Lower leg skin (tissue), 4 donors: ENCODE measurements around the gene TMLHE. TPM values are rescaled to one million over a fixed set of nuclear protein-coding genes. Genes with fewer than 3 reads are reported as not detected.

Experiments
- DNase-seq, 2 donors: peaks; one replicate each; pipeline ENCODE4 v3.0.0-alpha.2; 2019; ENCODE audit warnings: low spot score in 2 of 2
- H3K4me3 ChIP-seq: fragments of 200-600 bp; sonication (generic); 2 replicates; pipeline ENCODE4 v1.5.1; 2017; ENCODE audit warnings: mild to moderate bottlenecking, low read depth; ENCODE audit not compliant: poor library complexity, severe bottlenecking
- POLR2A ChIP-seq, 2 donors: fragments of 450-650 bp; IDR thresholded peaks; one replicate each; pipeline ENCODE4 v1.6.1; 2016 to 2017; ENCODE audit warnings: antibody characterized with exemption in 2 of 2, mild to moderate bottlenecking in 1 of 2, moderate library complexity in 1 of 2
- intact Hi-C: fragments of 100-400 bp; cut with DNase I; formaldehyde crosslinking; loops from one replicate; pipeline ENCODE4 v1.15.0; 2023; ENCODE audit warnings: low total_unique reads
- microRNA-seq, 2 donors: library from miRNA; unstranded; fragments of <30 nt; microRNA quantifications; one replicate each; pipeline ENCODE4, GENCODE V29; 2016; ENCODE audit warnings: borderline replicate concordance in 2 of 2, borderline number of aligned reads in 1 of 2
- total RNA-seq, 4 donors: library from RNA; depleted of rRNA; stranded (reverse); fragments of >200 nt; gene quantifications; one replicate each; pipeline ENCODE4 v1.1.0, GENCODE V29; 2016
- TF ChIP-seq, protein P1 (sequence below), 3 donors: fragments of 450-650 bp; IDR thresholded peaks; one replicate each; pipeline ENCODE4 v1.5.1; 2016; ENCODE audit warnings: antibody characterized with exemption in 3 of 3, mild to moderate bottlenecking in 3 of 3, moderate library complexity in 2 of 3

The TMLHE gene
- total RNA-seq, 4 donors from 2014 or later = 6.9 to 14.9 (median 9.2) TPM

DNA sequence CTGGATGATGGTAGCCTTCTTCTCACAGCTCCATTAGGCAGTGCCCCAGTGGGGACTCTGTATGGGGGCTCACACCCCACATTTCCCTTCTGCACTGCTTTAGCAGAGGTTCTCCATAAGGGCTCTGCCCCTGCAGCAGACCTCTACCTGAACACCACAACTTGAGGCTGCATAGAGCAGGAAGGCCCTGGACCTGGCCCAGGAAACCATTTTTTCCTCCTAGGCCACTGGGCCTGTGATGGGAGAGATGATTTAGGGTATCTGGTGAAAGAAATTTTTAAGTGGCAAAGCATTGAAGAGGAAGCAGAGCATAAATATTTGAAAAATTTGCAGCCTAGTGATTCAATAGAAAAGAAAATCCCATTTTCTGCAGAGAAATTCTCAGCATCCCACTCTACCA lies 171.7 kb downstream of the TMLHE start:
- DNase-seq = peak in 1 of 2 donors; percentile 15
- TF ChIP-seq, protein P1, sequence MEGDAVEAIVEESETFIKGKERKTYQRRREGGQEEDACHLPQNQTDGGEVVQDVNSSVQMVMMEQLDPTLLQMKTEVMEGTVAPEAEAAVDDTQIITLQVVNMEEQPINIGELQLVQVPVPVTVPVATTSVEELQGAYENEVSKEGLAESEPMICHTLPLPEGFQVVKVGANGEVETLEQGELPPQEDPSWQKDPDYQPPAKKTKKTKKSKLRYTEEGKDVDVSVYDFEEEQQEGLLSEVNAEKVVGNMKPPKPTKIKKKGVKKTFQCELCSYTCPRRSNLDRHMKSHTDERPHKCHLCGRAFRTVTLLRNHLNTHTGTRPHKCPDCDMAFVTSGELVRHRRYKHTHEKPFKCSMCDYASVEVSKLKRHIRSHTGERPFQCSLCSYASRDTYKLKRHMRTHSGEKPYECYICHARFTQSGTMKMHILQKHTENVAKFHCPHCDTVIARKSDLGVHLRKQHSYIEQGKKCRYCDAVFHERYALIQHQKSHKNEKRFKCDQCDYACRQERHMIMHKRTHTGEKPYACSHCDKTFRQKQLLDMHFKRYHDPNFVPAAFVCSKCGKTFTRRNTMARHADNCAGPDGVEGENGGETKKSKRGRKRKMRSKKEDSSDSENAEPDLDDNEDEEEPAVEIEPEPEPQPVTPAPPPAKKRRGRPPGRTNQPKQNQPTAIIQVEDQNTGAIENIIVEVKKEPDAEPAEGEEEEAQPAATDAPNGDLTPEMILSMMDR (IDR thresholded peaks at IDR 0.05) = no peak
- TF ChIP-seq POLR2A (IDR thresholded peaks at IDR 0.05) = no peak
- H3K4me3 ChIP-seq = no peak overlapping the region
- intact Hi-C loops = no loop called here

Small RNA genes lying within 50 kb of the gene (microRNA-seq; reads per million reads assigned to microRNA genes)
- gene MIR1184-3 = 0 reads per million in 2 donors

Other genes starting within 250 kb of the TMLHE start
- gene F8A2, start 230.9 kb downstream of the TMLHE start, total RNA-seq = 10 to 100 TPM in 1 of 4 donors, not detected in 3; 10.3 TPM
- gene F8A3, start 154.3 kb downstream of the TMLHE start, total RNA-seq = 10 to 100 TPM; 10.4 to 14.4 (median 12.7) TPM
- gene SPRY3, start 366 bp downstream of the TMLHE start, total RNA-seq = under 1 TPM; 0.15 to 0.52 (median 0.32) TPM